GM23338 (cell line): ENCODE data around the gene LCP1. TPM values are rescaled to one million over a fixed set of nuclear protein-coding genes. Genes with fewer than 3 reads are reported as not detected.

Experiments used
- ATAC-seq: fragments of 200-7000 bp; cut with Tn5 transposase; 3 replicates; pipeline ENCODE4 v1.9.1; 2020
- DNase-seq: peaks from one replicate; pipeline ENCODE4 v3.0.0-alpha.2; 2015; ENCODE audit warnings: low spot score
- H2AFZ ChIP-seq: fragments of 200-600 bp; sonication (generic); 2 replicates; pipeline ENCODE4 v1.8.0; 2016; ENCODE audit warnings: antibody characterized with exemption, mild to moderate bottlenecking, moderate library complexity
- H3F3A ChIP-seq: fragments of 200-600 bp; sonication (generic); replicated peaks from 2 replicates; pipeline ENCODE4 v1.8.0; 2017; ENCODE audit warnings: antibody characterized with exemption, mixed run types, low read depth
- H3K27ac ChIP-seq: fragments of 200-600 bp; sonication (generic); 2 replicates; pipeline ENCODE4 v1.6.1; 2016; ENCODE audit warnings: low read depth
- H3K27me3 ChIP-seq: fragments of 200-600 bp; sonication (generic); 2 replicates; pipeline ENCODE4 v1.8.0; 2016; ENCODE audit warnings: mild to moderate bottlenecking, mixed run types, moderate library complexity; ENCODE audit not compliant: insufficient read depth
- H3K36me3 ChIP-seq: fragments of 200-600 bp; sonication (generic); 2 replicates; pipeline ENCODE4 v1.8.0; 2016; ENCODE audit warnings: mild to moderate bottlenecking; ENCODE audit not compliant: insufficient read depth
- H3K4me1 ChIP-seq: fragments of 200-600 bp; sonication (generic); 2 replicates; pipeline ENCODE4 v1.8.0; 2016; ENCODE audit warnings: mild to moderate bottlenecking, moderate library complexity; ENCODE audit not compliant: insufficient read depth
- H3K4me2 ChIP-seq: fragments of 200-600 bp; sonication (generic); 2 replicates; pipeline ENCODE4 v1.7.1; 2017; ENCODE audit warnings: mixed run types
- H3K4me3 ChIP-seq: fragments of 200-600 bp; sonication (generic); 2 replicates; pipeline ENCODE4 v1.6.1; 2016; ENCODE audit warnings: mixed run types
- H3K79me2 ChIP-seq: fragments of 200-600 bp; sonication (generic); replicated peaks from 2 replicates; pipeline ENCODE4 v1.8.0; 2017; ENCODE audit warnings: mild to moderate bottlenecking; ENCODE audit not compliant: insufficient read depth
- H3K9me2 ChIP-seq: fragments of 200-600 bp; sonication (generic); 2 replicates; pipeline ENCODE4 v1.8.0; 2017; ENCODE audit not compliant: insufficient read depth
- H4K20me1 ChIP-seq: fragments of 200-600 bp; sonication (generic); replicated peaks from 2 replicates; pipeline ENCODE4 v1.8.0; 2017; ENCODE audit warnings: mild to moderate bottlenecking; ENCODE audit not compliant: insufficient read depth
- H3K27ac Mint-ChIP-seq: 2 replicates; pipeline ENCODE4 v1.8.0; 2020; ENCODE audit warnings: inconsistent platforms, mild to moderate bottlenecking, moderate library complexity, mixed read lengths
- H3K27me3 Mint-ChIP-seq: 3 replicates; pipeline ENCODE4 v1.8.0; 2022; ENCODE audit warnings: low read depth, mild to moderate bottlenecking, moderate library complexity, mixed read lengths, inconsistent platforms; ENCODE audit not compliant: insufficient read depth, poor library complexity
- H3K36me3 Mint-ChIP-seq: 3 replicates; pipeline ENCODE4 v1.8.0; 2021; ENCODE audit warnings: low read depth, mild to moderate bottlenecking, inconsistent platforms, moderate library complexity, mixed read lengths
- H3K4me1 Mint-ChIP-seq: 3 replicates; pipeline ENCODE4 v1.8.0; 2020; ENCODE audit warnings: mild to moderate bottlenecking, inconsistent platforms, mixed read lengths
- H3K4me3 Mint-ChIP-seq: 3 replicates; pipeline ENCODE4 v1.8.0; 2021; ENCODE audit warnings: moderate library complexity, mild to moderate bottlenecking, inconsistent platforms, mixed read lengths
- H3K9me3 Mint-ChIP-seq: 3 replicates; pipeline ENCODE4 v1.8.0; 2020; ENCODE audit warnings: moderate library complexity, mild to moderate bottlenecking, inconsistent platforms, mixed read lengths
- CTCF ChIP-seq, 2 experiments: fragments of 200-600 bp in 1 of 2; sonication (generic) in 1 of 2; conservative IDR thresholded peaks; 2 replicates each; pipeline versions ENCODE4 v1.5.1 to v1.6.1; 2016 to 2017; ENCODE audit warnings: antibody characterized with exemption in 2 of 2, low read depth in 2 of 2, mild to moderate bottlenecking in 2 of 2, moderate library complexity in 1 of 2
- ETS1 ChIP-seq: IDR thresholded peaks from 2 replicates; pipeline ENCODE4 v1.6.1; 2016; ENCODE audit warnings: antibody characterized with exemption
- EZH2phosphoT487 ChIP-seq: fragments of 200-600 bp; sonication (generic); IDR thresholded peaks from one replicate; pipeline ENCODE4 v1.8.1; 2018; ENCODE audit warnings: antibody characterized with exemption; ENCODE audit not compliant: unreplicated experiment
- POLR2AphosphoS5 ChIP-seq: IDR thresholded peaks from 2 replicates; pipeline ENCODE4 v1.6.1; 2016; ENCODE audit warnings: antibody characterized with exemption, low read depth
- STAT1 ChIP-seq: IDR thresholded peaks from one replicate; pipeline ENCODE4 v1.6.1; 2016; ENCODE audit warnings: antibody characterized with exemption; ENCODE audit not compliant: unreplicated experiment
- ZNF114 ChIP-seq: fragments of 250-450 bp; sonication (Bioruptor Pico); IDR thresholded peaks from 2 replicates; pipeline ENCODE4 v1.5.0; 2020; ENCODE audit warnings: mild to moderate bottlenecking, moderate library complexity
- ZNF331 ChIP-seq: fragments of 250-450 bp; sonication (Bioruptor Pico); IDR thresholded peaks from 2 replicates; pipeline ENCODE4 v1.5.0; 2020; ENCODE audit warnings: low read depth, mild to moderate bottlenecking, moderate library complexity
- polyA plus RNA-seq: library from polyadenylated mRNA; unstranded; fragments of >200 nt; fragmentation: Nextera tagmentation; extraction: Ambion mirVana; gene quantifications from 2 replicates; pipeline ENCODE4 v1.2.1, GENCODE V29; 2016
- total RNA-seq: library from RNA; depleted of rRNA; stranded (reverse); fragments of >200 nt; shearing (Covaris generic); gene quantifications from 2 replicates; pipeline ENCODE4 v1.2.3, GENCODE V29; 2014

Gene LCP1
- total and polyA plus RNA-seq, 2 experiments from 2014 or later = 1.9 to 3.4 TPM

- TF ChIP-seq ZNF331 (CRISPR knock-in tag) (no peak), POLR2AphosphoS5 (no peak), ZNF114 (CRISPR knock-in tag) (no peak), STAT1 (no peak)
Measured at GRCh38 chr13:46172531-46172991, 9.4 kb downstream of the LCP1 start (continued).

- H3K4me1 ChIP-seq = peaks cover 10% of the 10 kb centered on the region
- H3K4me1 Mint-ChIP-seq = peaks cover 20% of the 10 kb centered on the region
- no peak for ATAC-seq
Measured at GRCh38 chr13:46171739-46172138, 10.2 kb downstream of the LCP1 start.

GRCh38 chr13:46171217-46171616, 10.8 kb downstream of the LCP1 start:
- H3F3A ChIP-seq = no peaks in the 10 kb centered on the region
- H3K27me3 ChIP-seq = no peaks in the 10 kb centered on the region
- no peaks in the 10 kb centered on the region for H3K9me2 ChIP-seq
- no peaks in the 10 kb centered on the region for H3K36me3 ChIP-seq
- DNase-seq (no peak), ATAC-seq (no peak)
- H3K27ac Mint-ChIP-seq = no peak overlapping the region
- no peak overlapping the region for H3K4me3 Mint-ChIP-seq
- peaks cover 10% of the 10 kb centered on the region for H3K4me1 ChIP-seq
- H3K4me1 Mint-ChIP-seq = peaks cover 20% of the 10 kb centered on the region
- no peak for TF ChIP-seq EZH2phosphoT487
- H3K9me3 Mint-ChIP-seq = no peaks in the 10 kb centered on the region
- H2AFZ ChIP-seq = no peak overlapping the region
- H3K4me3 ChIP-seq = no peak overlapping the region
- H3K4me2 ChIP-seq = peak overlapping the region; percentile 8; the same call in 1 of the 2 replicates
- H3K27ac ChIP-seq = no peak overlapping the region
- H3K36me3 Mint-ChIP-seq = no peaks in the 10 kb centered on the region
- no peaks in the 10 kb centered on the region for H4K20me1 ChIP-seq
- H3K27me3 Mint-ChIP-seq = peaks cover 4% of the 10 kb centered on the region
- no peaks in the 10 kb centered on the region for H3K79me2 ChIP-seq

More at GRCh38 chr13:46171739-46172138, 10.2 kb downstream of the LCP1 start:
- no peaks in the 10 kb centered on the region for H3K36me3 ChIP-seq
- no peak overlapping the region for H2AFZ ChIP-seq
- H3K79me2 ChIP-seq = no peaks in the 10 kb centered on the region
- TF ChIP-seq ETS1 (no peak), STAT1 (no peak)
- DNase-seq = no peak
- H3K27ac Mint-ChIP-seq = no peak overlapping the region
- no peaks in the 10 kb centered on the region for H3K9me3 Mint-ChIP-seq
- no peaks in the 10 kb centered on the region for H3K27me3 ChIP-seq
- no peaks in the 10 kb centered on the region for H3K9me2 ChIP-seq
- H3K27ac ChIP-seq = no peak overlapping the region
- no peaks in the 10 kb centered on the region for H3K36me3 Mint-ChIP-seq
- H3K4me3 ChIP-seq = no peak overlapping the region
- H3K4me3 Mint-ChIP-seq = no peak overlapping the region
- H3F3A ChIP-seq = no peaks in the 10 kb centered on the region
- H3K4me2 ChIP-seq = no peak overlapping the region
- peaks cover 4% of the 10 kb centered on the region for H3K27me3 Mint-ChIP-seq
- no peaks in the 10 kb centered on the region for H4K20me1 ChIP-seq

- Histone ChIP-seq H3K4me3 (no peak overlapping the region), H3F3A (no peaks in the 10 kb centered on the region), H2AFZ (no peak overlapping the region), H3K79me2 (no peaks in the 10 kb centered on the region), H4K20me1 (no peaks in the 10 kb centered on the region), H3K4me2 (peak overlapping the region; percentile 8), H3K9me2 (no peaks in the 10 kb centered on the region), H3K36me3 (no peaks in the 10 kb centered on the region), H3K27ac (no peak overlapping the region), H3K4me1 (peaks cover 10% of the 10 kb centered on the region), H3K27me3 (no peaks in the 10 kb centered on the region)
- DNase-seq (peak; percentile 44), ATAC-seq (peak; percentile 53)
- no peaks in the 10 kb centered on the region for H3K9me3 Mint-ChIP-seq
- peaks cover 20% of the 10 kb centered on the region for H3K4me1 Mint-ChIP-seq
- peak in 1 of 2 experiments; percentile 16; a peak in 1 of 4 replicates for TF ChIP-seq CTCF (conservative IDR thresholded peaks at IDR 0.05; ENCODE audit: low read depth in 2 of 2)
- TF ChIP-seq POLR2AphosphoS5 = no peak
- no peak overlapping the region for H3K27ac Mint-ChIP-seq
- H3K4me3 Mint-ChIP-seq = peak overlapping the region; percentile 34; the same call in 2 of the 3 replicates
- no peaks in the 10 kb centered on the region for H3K36me3 Mint-ChIP-seq
- peaks cover 4% of the 10 kb centered on the region for H3K27me3 Mint-ChIP-seq
Measured at GRCh38 chr13:46170687-46171086, 11.3 kb downstream of the LCP1 start.
